DND-41 (cell line): ENCODE results near the gene KCMF1.

Source experiments
- ATAC-seq: fragments of 200-7000 bp; cut with Tn5 transposase; 3 replicates; pipeline ENCODE4 v1.9.1; 2021; ENCODE audit warnings: low read depth; ENCODE audit not compliant: insufficient read depth
- DNase-seq: peaks from one replicate; pipeline ENCODE4 v3.0.0-alpha.2; 2020
- H2AFZ ChIP-seq: 2 replicates; pipeline ENCODE4 v1.6.0; 2012; ENCODE audit warnings: low read depth, low read length
- H3K27ac ChIP-seq: 2 replicates; pipeline ENCODE4 v1.5.1; 2012; ENCODE audit warnings: low read length, inconsistent platforms
- H3K27me3 ChIP-seq: fragments of 200-600 bp; sonication (generic); 2 replicates; pipeline ENCODE4 v1.6.0; 2012; ENCODE audit warnings: low read length, mild to moderate bottlenecking, inconsistent platforms; ENCODE audit not compliant: insufficient read depth, poor library complexity
- H3K36me3 ChIP-seq: 2 replicates; pipeline ENCODE4 v1.5.1; 2012; ENCODE audit warnings: low read length, inconsistent platforms; ENCODE audit not compliant: insufficient read depth
- H3K4me1 ChIP-seq: 2 replicates; pipeline ENCODE4 v1.5.1; 2012; ENCODE audit warnings: mild to moderate bottlenecking, low read length; ENCODE audit not compliant: insufficient read depth
- H3K4me2 ChIP-seq: 2 replicates; pipeline ENCODE4 v1.6.0; 2012; ENCODE audit warnings: mild to moderate bottlenecking, moderate library complexity, low read length, inconsistent platforms; ENCODE audit not compliant: insufficient read depth
- H3K4me3 ChIP-seq, 2 experiments: fragments of 200-600 bp in 1 of 2; shearing (Covaris generic) in 1 of 2; 2 replicates each; pipeline ENCODE4 v1.5.1; 2012 to 2016; ENCODE audit warnings: inconsistent platforms in 2 of 2, low read length in 2 of 2, mild to moderate bottlenecking in 2 of 2, low read depth in 1 of 2, moderate library complexity in 1 of 2
- H3K79me2 ChIP-seq: 2 replicates; pipeline ENCODE4 v1.6.0; 2012; ENCODE audit warnings: low read length, inconsistent platforms; ENCODE audit not compliant: insufficient read depth
- H3K9ac ChIP-seq: 2 replicates; pipeline ENCODE4 v1.6.0; 2012; ENCODE audit warnings: low read depth, mild to moderate bottlenecking, inconsistent platforms, low read length, moderate library complexity
- H3K9me3 ChIP-seq: 2 replicates; pipeline ENCODE4 v1.5.1; 2012; ENCODE audit warnings: low read length, moderate library complexity, mild to moderate bottlenecking, inconsistent platforms; ENCODE audit not compliant: insufficient read depth, severe bottlenecking
- H4K20me1 ChIP-seq: 2 replicates; pipeline ENCODE4 v1.6.0; 2012; ENCODE audit warnings: low read length; ENCODE audit not compliant: insufficient read depth
- EZH2 ChIP-seq: IDR thresholded peaks from 3 replicates; pipeline ENCODE4 v1.6.1; 2012; ENCODE audit warnings: borderline replicate concordance, low read depth, mild to moderate bottlenecking, moderate library complexity, low read length, inconsistent platforms; ENCODE audit not compliant: severe bottlenecking
- TF ChIP-seq, protein P1 (sequence below): IDR thresholded peaks from 2 replicates; pipeline ENCODE4 v1.5.1; 2012; ENCODE audit warnings: borderline replicate concordance, low read length, moderate library complexity, mild to moderate bottlenecking; ENCODE audit not compliant: poor library complexity, severe bottlenecking; ENCODE audit errors: extremely low read depth

Gene KCMF1

DNA sequence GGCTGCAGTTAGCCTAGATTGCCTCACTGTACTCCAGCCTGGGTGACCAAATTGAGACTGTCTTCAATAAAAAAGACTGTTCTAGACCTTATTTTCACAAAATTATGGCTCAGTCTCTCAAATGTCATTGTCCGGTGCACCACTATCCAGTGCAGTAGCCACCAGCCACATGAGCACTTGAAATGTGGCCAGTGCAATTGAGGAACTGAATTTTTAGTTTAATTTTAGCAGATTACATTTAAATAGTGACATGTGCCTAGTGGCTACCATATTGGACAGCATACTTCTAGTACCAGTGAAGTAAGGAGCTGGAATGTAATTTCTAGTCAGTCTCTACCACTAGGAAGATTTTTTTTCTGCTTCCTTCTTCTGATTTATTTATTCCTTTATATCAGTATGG lies 39.4 kb downstream of the KCMF1 start:
- H3K4me1 ChIP-seq: no peaks in the 10 kb centered on the region
- no peak for DNase-seq

GRCh38 chr2:85011098-85011497 lies 40.1 kb downstream of the KCMF1 start:
- peaks cover 98% of the 10 kb centered on the region for H3K79me2 ChIP-seq
- H3K36me3 ChIP-seq: peaks cover 23% of the 10 kb centered on the region
- no peaks in the 10 kb centered on the region for H3K9me3 ChIP-seq
- H3K27ac ChIP-seq: no peak overlapping the region
- H3K9ac ChIP-seq: no peak overlapping the region
- H3K27me3 ChIP-seq: no peaks in the 10 kb centered on the region
- TF ChIP-seq, protein P1, sequence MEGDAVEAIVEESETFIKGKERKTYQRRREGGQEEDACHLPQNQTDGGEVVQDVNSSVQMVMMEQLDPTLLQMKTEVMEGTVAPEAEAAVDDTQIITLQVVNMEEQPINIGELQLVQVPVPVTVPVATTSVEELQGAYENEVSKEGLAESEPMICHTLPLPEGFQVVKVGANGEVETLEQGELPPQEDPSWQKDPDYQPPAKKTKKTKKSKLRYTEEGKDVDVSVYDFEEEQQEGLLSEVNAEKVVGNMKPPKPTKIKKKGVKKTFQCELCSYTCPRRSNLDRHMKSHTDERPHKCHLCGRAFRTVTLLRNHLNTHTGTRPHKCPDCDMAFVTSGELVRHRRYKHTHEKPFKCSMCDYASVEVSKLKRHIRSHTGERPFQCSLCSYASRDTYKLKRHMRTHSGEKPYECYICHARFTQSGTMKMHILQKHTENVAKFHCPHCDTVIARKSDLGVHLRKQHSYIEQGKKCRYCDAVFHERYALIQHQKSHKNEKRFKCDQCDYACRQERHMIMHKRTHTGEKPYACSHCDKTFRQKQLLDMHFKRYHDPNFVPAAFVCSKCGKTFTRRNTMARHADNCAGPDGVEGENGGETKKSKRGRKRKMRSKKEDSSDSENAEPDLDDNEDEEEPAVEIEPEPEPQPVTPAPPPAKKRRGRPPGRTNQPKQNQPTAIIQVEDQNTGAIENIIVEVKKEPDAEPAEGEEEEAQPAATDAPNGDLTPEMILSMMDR: no peak
- H3K4me1 ChIP-seq: no peaks in the 10 kb centered on the region
- no peak overlapping the region for H3K4me2 ChIP-seq
- DNase-seq (no peak), ATAC-seq (no peak)
- H4K20me1 ChIP-seq: peaks cover 83% of the 10 kb centered on the region
- H2AFZ ChIP-seq: no peak overlapping the region
- H3K4me3 ChIP-seq: no peak overlapping the region

More for the DNA sequence above, 39.4 kb downstream of the KCMF1 start:
- no peak overlapping the region for H3K27ac ChIP-seq
- peaks cover 98% of the 10 kb centered on the region for H3K79me2 ChIP-seq
- no peak overlapping the region for H3K9ac ChIP-seq
- H3K4me2 ChIP-seq: no peak overlapping the region
- no peaks in the 10 kb centered on the region for H3K27me3 ChIP-seq
- H3K4me3 ChIP-seq: no peak overlapping the region
- no peak for ATAC-seq
- TF ChIP-seq, protein P1: no peak
- no peak overlapping the region for H2AFZ ChIP-seq
- peaks cover 85% of the 10 kb centered on the region for H4K20me1 ChIP-seq
- H3K9me3 ChIP-seq: no peaks in the 10 kb centered on the region
- peaks cover 23% of the 10 kb centered on the region for H3K36me3 ChIP-seq

GRCh38 chr2:85011747-85012146 lies 40.8 kb downstream of the KCMF1 start:
- Histone ChIP-seq H3K27me3 (no peaks in the 10 kb centered on the region), H3K9me3 (no peaks in the 10 kb centered on the region), H3K9ac (no peak overlapping the region), H4K20me1 (peaks cover 86% of the 10 kb centered on the region), H3K36me3 (peaks cover 23% of the 10 kb centered on the region), H3K27ac (no peak overlapping the region), H2AFZ (no peak overlapping the region), H3K4me2 (no peak overlapping the region), H3K4me1 (no peaks in the 10 kb centered on the region), H3K4me3 (no peak overlapping the region), H3K79me2 (peaks cover 98% of the 10 kb centered on the region)
- DNase-seq: no peak
- TF ChIP-seq EZH2: no peak
- TF ChIP-seq, protein P1: peak; percentile 48
- peak; percentile 68; the same call in 2 of the 3 replicates for ATAC-seq

DNA sequence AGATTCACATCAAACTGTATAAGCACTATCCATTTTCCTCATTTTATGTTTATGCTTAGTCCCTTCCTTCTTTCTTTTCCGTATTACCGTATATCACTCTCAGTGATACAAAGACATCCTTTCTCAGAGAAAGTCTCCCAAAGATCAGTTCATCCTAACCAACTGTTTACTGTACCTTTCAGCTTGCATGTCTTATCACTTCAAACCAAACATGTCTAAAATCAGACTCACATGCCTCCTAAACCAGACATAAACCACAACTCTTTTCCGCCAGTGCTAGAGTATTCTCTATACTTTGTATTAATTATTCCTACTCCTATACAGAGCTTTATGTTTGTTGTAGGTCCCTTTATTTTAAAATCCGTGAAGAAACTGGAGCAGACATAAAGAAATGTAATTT lies 41.5 kb downstream of the KCMF1 start:
- H3K9me3 ChIP-seq: no peaks in the 10 kb centered on the region
- peaks cover 83% of the 10 kb centered on the region for H4K20me1 ChIP-seq
- no peaks in the 10 kb centered on the region for H3K4me1 ChIP-seq
- DNase-seq: no peak
- ATAC-seq: no peak
- H3K9ac ChIP-seq: no peak overlapping the region
- TF ChIP-seq EZH2: no peak
- TF ChIP-seq, protein P1: no peak
- no peak overlapping the region for H3K4me3 ChIP-seq
- H3K27ac ChIP-seq: no peak overlapping the region
- H3K36me3 ChIP-seq: peaks cover 18% of the 10 kb centered on the region
- no peak overlapping the region for H3K4me2 ChIP-seq
- no peak overlapping the region for H2AFZ ChIP-seq
- H3K79me2 ChIP-seq: peaks cover 97% of the 10 kb centered on the region
- H3K27me3 ChIP-seq: no peaks in the 10 kb centered on the region
